Activated T-cell treated with anti-CD3 and anti-CD28 coated beads, Interleukin-2, amount 50 U/mL, for 4 hours (primary cell): ENCODE measurements around the gene SIX4. TPM values are rescaled to one million over a fixed set of nuclear protein-coding genes. Genes with fewer than 3 reads are reported as not detected.

ENCODE experiments used
- total RNA-seq, 3 donors: library from RNA; stranded (reverse); gene quantifications; one replicate each; pipeline ENCODE4 v1.2.1, GENCODE V29; 2021

SIX4 gene
- total RNA-seq, 3 donors from 2014 or later, result 0.11 TPM; not detected in 2

Other genes with a start within 250 kb of the SIX4 start
- gene C14orf39, start 238.3 kb downstream of the SIX4 start, total RNA-seq, result not detected
- not detected for gene SIX6, start 215.2 kb downstream of the SIX4 start, total RNA-seq
- gene SIX1, start 74.9 kb downstream of the SIX4 start, total RNA-seq, result not detected
- 10 to 100 TPM; 43.0 to 49.4 (median 43.4) TPM for gene MNAT1, start 10.4 kb upstream of the SIX4 start, total RNA-seq